Ishikawa (cell line): Measurements from ENCODE around the gene TBC1D16.

Experiments used
- CREB1 ChIP-seq: IDR thresholded peaks from 2 replicates; pipeline ENCODE4 v1.6.1; 2012; ENCODE audit warnings: low read depth
- EGR1 ChIP-seq: IDR thresholded peaks from 2 replicates; pipeline ENCODE4 v1.6.1; 2012
- EP300 ChIP-seq: IDR thresholded peaks from 2 replicates; pipeline ENCODE4 v1.6.1; 2012; ENCODE audit warnings: borderline replicate concordance
- NFIC ChIP-seq: IDR thresholded peaks from 2 replicates; pipeline ENCODE4 v1.6.1; 2012
- RAD21 ChIP-seq: IDR thresholded peaks from 2 replicates; pipeline ENCODE4 v1.6.1; 2012; ENCODE audit warnings: low read depth
- TAF1 ChIP-seq: IDR thresholded peaks from 2 replicates; pipeline ENCODE4 v1.6.1; 2012; ENCODE audit warnings: low read depth, mild to moderate bottlenecking
- TCF12 ChIP-seq: IDR thresholded peaks from 2 replicates; pipeline ENCODE4 v1.6.1; 2012; ENCODE audit warnings: low read depth
- TEAD4 ChIP-seq: IDR thresholded peaks from 2 replicates; pipeline ENCODE4 v1.6.1; 2012
- YY1 ChIP-seq: IDR thresholded peaks from 2 replicates; pipeline ENCODE4 v1.6.1; 2012; ENCODE audit warnings: low read depth
- ZBTB7A ChIP-seq: IDR thresholded peaks from 2 replicates; pipeline ENCODE4 v1.6.1; 2012; ENCODE audit warnings: low read depth
- TF ChIP-seq, protein P1 (sequence below): IDR thresholded peaks from 2 replicates; pipeline ENCODE4 v1.6.1; 2012; ENCODE audit warnings: low read depth, mild to moderate bottlenecking
- TF ChIP-seq, protein P2 (sequence below): IDR thresholded peaks from 2 replicates; pipeline ENCODE4 v1.6.1; 2012
- TF ChIP-seq, protein P3 (sequence below): IDR thresholded peaks from 2 replicates; pipeline ENCODE4 v1.6.1; 2012

DNA sequence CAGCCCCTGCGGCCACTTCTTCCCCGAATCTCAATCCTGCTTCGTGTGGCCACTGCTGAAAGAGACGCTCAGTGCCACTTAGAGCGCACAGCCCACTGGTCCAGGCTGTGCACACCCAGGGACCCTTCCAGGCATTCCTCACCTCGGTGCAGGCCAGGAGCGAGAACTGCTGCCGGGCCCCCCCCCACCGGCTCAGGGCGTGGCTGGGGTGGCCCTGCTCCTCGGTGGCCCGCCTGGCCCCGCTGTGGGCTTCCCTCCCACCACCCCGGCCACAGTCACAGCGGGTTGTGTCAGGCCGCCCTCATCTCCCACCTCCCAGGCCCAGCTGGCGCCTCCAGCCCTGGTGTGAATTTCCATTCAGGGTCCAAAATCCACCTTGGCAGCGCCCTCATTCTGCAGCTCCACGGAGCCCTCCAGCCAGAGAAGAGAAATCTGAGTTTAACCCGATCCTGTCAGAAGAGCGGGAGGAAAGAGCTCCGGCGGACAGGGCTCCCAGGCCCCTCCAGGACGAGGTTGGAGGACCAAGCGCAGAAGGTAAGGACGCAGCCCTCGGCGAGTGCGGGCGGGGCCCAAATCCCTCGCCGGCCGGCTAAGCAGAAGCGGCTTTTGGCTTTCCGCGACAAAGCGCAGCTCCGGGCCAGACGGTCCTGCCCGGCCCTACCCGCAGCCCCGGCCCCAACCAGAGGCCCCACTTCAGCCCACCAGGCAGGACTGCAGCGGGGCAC lies 12.0 kb downstream of the TBC1D16 start:
- TF ChIP-seq TCF12 (no peak), YY1 (no peak), EP300 (no peak), NFIC (no peak), TEAD4 (no peak), EGR1 (no peak), TAF1 (no peak), CREB1 (no peak), RAD21 (no peak), ZBTB7A (no peak)
- TF ChIP-seq, protein P1, sequence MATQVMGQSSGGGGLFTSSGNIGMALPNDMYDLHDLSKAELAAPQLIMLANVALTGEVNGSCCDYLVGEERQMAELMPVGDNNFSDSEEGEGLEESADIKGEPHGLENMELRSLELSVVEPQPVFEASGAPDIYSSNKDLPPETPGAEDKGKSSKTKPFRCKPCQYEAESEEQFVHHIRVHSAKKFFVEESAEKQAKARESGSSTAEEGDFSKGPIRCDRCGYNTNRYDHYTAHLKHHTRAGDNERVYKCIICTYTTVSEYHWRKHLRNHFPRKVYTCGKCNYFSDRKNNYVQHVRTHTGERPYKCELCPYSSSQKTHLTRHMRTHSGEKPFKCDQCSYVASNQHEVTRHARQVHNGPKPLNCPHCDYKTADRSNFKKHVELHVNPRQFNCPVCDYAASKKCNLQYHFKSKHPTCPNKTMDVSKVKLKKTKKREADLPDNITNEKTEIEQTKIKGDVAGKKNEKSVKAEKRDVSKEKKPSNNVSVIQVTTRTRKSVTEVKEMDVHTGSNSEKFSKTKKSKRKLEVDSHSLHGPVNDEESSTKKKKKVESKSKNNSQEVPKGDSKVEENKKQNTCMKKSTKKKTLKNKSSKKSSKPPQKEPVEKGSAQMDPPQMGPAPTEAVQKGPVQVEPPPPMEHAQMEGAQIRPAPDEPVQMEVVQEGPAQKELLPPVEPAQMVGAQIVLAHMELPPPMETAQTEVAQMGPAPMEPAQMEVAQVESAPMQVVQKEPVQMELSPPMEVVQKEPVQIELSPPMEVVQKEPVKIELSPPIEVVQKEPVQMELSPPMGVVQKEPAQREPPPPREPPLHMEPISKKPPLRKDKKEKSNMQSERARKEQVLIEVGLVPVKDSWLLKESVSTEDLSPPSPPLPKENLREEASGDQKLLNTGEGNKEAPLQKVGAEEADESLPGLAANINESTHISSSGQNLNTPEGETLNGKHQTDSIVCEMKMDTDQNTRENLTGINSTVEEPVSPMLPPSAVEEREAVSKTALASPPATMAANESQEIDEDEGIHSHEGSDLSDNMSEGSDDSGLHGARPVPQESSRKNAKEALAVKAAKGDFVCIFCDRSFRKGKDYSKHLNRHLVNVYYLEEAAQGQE = no peak
- TF ChIP-seq, protein P2, sequence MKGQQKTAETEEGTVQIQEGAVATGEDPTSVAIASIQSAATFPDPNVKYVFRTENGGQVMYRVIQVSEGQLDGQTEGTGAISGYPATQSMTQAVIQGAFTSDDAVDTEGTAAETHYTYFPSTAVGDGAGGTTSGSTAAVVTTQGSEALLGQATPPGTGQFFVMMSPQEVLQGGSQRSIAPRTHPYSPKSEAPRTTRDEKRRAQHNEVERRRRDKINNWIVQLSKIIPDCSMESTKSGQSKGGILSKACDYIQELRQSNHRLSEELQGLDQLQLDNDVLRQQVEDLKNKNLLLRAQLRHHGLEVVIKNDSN = no peak
- TF ChIP-seq, protein P3, sequence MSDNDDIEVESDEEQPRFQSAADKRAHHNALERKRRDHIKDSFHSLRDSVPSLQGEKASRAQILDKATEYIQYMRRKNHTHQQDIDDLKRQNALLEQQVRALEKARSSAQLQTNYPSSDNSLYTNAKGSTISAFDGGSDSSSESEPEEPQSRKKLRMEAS = no peak
